ENCODE results near the gene CCDC13. TPM values are rescaled to one million over a fixed set of nuclear protein-coding genes. Genes with fewer than 3 reads are reported as not detected.

The CCDC13 gene
- polyA plus RNA-seq, 1 donor from 2014 or later, result 6.5 TPM

DNA sequence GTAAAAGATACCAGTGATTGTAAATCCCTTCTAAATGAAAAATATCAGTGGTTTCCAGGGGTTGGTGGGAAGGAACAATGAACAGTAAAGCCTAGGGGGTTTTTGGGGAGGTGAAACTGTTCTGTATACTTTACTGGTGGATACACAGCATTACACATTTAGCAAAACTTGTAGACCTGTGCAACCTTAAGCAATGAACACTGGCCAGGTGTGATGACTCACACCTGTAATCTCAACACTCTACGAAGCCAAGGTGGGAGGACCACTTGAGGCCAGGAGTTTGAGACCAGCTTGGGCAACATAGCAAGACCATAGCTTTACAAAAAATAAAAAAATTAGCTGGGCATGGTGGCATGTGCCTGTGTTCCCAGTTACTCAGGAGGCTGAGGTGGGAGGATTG, 1.8 kb downstream of the CCDC13 start:
- TF ChIP-seq, protein P1, sequence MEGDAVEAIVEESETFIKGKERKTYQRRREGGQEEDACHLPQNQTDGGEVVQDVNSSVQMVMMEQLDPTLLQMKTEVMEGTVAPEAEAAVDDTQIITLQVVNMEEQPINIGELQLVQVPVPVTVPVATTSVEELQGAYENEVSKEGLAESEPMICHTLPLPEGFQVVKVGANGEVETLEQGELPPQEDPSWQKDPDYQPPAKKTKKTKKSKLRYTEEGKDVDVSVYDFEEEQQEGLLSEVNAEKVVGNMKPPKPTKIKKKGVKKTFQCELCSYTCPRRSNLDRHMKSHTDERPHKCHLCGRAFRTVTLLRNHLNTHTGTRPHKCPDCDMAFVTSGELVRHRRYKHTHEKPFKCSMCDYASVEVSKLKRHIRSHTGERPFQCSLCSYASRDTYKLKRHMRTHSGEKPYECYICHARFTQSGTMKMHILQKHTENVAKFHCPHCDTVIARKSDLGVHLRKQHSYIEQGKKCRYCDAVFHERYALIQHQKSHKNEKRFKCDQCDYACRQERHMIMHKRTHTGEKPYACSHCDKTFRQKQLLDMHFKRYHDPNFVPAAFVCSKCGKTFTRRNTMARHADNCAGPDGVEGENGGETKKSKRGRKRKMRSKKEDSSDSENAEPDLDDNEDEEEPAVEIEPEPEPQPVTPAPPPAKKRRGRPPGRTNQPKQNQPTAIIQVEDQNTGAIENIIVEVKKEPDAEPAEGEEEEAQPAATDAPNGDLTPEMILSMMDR (IDR thresholded peaks at IDR 0.05; ENCODE audit: poor library complexity, severe bottlenecking), result no peak
- no peak for TF ChIP-seq MXI1 (conservative IDR thresholded peaks at IDR 0.05; ENCODE audit: poor library complexity, severe bottlenecking)
- no peak for TF ChIP-seq RAD21 (conservative IDR thresholded peaks at IDR 0.05)
- H3K9ac ChIP-seq (ENCODE audit: low read length), result no peak overlapping the region
- no peaks in the 10 kb centered on the region for H3K27me3 ChIP-seq (ENCODE audit: insufficient read depth, low read depth, low read length)
- no peaks in the 10 kb centered on the region for H3K9me2 ChIP-seq (ENCODE audit: insufficient read depth, low read length)
- H3K4me3 ChIP-seq (ENCODE audit: low read length), result no peak overlapping the region
- H3K36me3 ChIP-seq (ENCODE audit: insufficient read depth, low read length), result no peaks in the 10 kb centered on the region
- H3K79me2 ChIP-seq (replicated peaks; ENCODE audit: insufficient read depth, low read length), result no peaks in the 10 kb centered on the region
- H2AFZ ChIP-seq (ENCODE audit: low read depth, low read length), result no peak overlapping the region
- H3K4me2 ChIP-seq (ENCODE audit: low read length), result no peak overlapping the region
- no peaks in the 10 kb centered on the region for H3F3A ChIP-seq (ENCODE audit: insufficient read depth, low read length, poor library complexity, severe bottlenecking)
- H3K9me3 ChIP-seq (ENCODE audit: low read length), result no peaks in the 10 kb centered on the region
- no peak overlapping the region for H3K27ac ChIP-seq (ENCODE audit: low read length)
- no peaks in the 10 kb centered on the region for H4K20me1 ChIP-seq (ENCODE audit: insufficient read depth)

DNA sequence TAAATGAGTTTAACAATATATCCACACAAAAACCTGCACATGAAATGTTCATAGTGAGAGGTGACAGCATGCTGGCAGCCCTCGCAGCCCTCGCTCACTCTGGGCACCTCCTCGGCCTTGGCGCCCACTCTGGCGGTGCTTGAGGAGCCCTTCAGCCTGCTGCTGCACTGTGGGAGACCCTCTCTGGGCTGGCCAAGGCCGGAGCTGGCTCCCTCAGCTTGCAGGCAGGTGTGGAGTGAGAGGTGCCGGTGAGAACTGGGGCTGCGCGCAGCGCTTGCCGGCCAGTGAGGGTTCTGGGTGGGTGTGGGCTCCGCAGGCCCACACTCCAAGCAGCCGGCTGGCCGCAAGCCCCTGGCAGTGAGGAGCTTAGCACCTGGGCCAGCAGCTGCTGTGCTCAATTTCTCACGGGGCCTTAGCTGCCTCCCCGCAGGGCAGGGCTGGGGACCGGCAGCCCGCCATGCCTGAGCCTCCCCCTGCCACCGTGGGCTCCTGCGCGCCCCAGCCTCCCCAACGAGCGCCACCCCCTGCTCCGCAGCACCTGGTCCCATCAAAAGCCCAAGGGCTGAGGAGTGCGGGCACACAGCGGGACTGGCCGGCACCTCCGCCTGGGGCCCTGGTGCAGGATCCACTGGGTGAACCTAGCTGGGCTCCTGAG, 3.4 kb downstream of the CCDC13 start:
- no peak overlapping the region for H3K4me3 ChIP-seq (ENCODE audit: low read length)
- no peaks in the 10 kb centered on the region for H4K20me1 ChIP-seq (ENCODE audit: insufficient read depth)
- H3K27ac ChIP-seq (ENCODE audit: low read length), result no peak overlapping the region
- H3K27me3 ChIP-seq (ENCODE audit: insufficient read depth, low read depth, low read length), result no peaks in the 10 kb centered on the region
- no peaks in the 10 kb centered on the region for H3K79me2 ChIP-seq (replicated peaks; ENCODE audit: insufficient read depth, low read length)
- H3K9ac ChIP-seq (ENCODE audit: low read length), result no peak overlapping the region
- no peak for TF ChIP-seq EZH2 (IDR thresholded peaks at IDR 0.05; ENCODE audit: borderline replicate concordance, insufficient read depth, low read length, poor library complexity, severe bottlenecking)
- no peak for TF ChIP-seq RAD21 (conservative IDR thresholded peaks at IDR 0.05)
- TF ChIP-seq SMC3 (conservative IDR thresholded peaks at IDR 0.05; ENCODE audit: poor library complexity), result no peak
- TF ChIP-seq, protein P2, sequence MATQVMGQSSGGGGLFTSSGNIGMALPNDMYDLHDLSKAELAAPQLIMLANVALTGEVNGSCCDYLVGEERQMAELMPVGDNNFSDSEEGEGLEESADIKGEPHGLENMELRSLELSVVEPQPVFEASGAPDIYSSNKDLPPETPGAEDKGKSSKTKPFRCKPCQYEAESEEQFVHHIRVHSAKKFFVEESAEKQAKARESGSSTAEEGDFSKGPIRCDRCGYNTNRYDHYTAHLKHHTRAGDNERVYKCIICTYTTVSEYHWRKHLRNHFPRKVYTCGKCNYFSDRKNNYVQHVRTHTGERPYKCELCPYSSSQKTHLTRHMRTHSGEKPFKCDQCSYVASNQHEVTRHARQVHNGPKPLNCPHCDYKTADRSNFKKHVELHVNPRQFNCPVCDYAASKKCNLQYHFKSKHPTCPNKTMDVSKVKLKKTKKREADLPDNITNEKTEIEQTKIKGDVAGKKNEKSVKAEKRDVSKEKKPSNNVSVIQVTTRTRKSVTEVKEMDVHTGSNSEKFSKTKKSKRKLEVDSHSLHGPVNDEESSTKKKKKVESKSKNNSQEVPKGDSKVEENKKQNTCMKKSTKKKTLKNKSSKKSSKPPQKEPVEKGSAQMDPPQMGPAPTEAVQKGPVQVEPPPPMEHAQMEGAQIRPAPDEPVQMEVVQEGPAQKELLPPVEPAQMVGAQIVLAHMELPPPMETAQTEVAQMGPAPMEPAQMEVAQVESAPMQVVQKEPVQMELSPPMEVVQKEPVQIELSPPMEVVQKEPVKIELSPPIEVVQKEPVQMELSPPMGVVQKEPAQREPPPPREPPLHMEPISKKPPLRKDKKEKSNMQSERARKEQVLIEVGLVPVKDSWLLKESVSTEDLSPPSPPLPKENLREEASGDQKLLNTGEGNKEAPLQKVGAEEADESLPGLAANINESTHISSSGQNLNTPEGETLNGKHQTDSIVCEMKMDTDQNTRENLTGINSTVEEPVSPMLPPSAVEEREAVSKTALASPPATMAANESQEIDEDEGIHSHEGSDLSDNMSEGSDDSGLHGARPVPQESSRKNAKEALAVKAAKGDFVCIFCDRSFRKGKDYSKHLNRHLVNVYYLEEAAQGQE (IDR thresholded peaks at IDR 0.05; ENCODE audit: borderline replicate concordance), result no peak
- no peak for TF ChIP-seq TAF1 (IDR thresholded peaks at IDR 0.05; ENCODE audit: low read depth)
- TF ChIP-seq, protein P1 (IDR thresholded peaks at IDR 0.05; ENCODE audit: poor library complexity, severe bottlenecking), result no peak
- TF ChIP-seq EP300 (conservative IDR thresholded peaks at IDR 0.05; ENCODE audit: poor library complexity, severe bottlenecking), result no peak
- TF ChIP-seq MXI1 (conservative IDR thresholded peaks at IDR 0.05; ENCODE audit: poor library complexity, severe bottlenecking), result no peak
- no peak for TF ChIP-seq POLR2AphosphoS5 (IDR thresholded peaks at IDR 0.05)
- no peak overlapping the region for H3K4me2 ChIP-seq (ENCODE audit: low read length)
- H3K9me3 ChIP-seq (ENCODE audit: low read length), result no peaks in the 10 kb centered on the region
- H3K36me3 ChIP-seq (ENCODE audit: insufficient read depth, low read length), result no peaks in the 10 kb centered on the region
- no peak overlapping the region for H2AFZ ChIP-seq (ENCODE audit: low read depth, low read length)
- no peaks in the 10 kb centered on the region for H3K9me2 ChIP-seq (ENCODE audit: insufficient read depth, low read length)
- H3F3A ChIP-seq (ENCODE audit: insufficient read depth, low read length, poor library complexity, severe bottlenecking), result no peaks in the 10 kb centered on the region

Data from neural cell (in vitro differentiated cells).